ENCODE results near the gene FOLR3. TPM values are rescaled to one million over a fixed set of nuclear protein-coding genes. Genes with fewer than 3 reads are reported as not detected.
A peak's percentile ranks its signal among the peaks of the same experiment; 100 is the strongest.
"Not testable (repeated sequence)": the region's sequence is repeated elsewhere in the genome, so short reads cannot be mapped to it uniquely, and the experiment has no call there.

FOLR3 gene
- total RNA-seq, 1 experiment from 2014 or later: not detected

GRCh38 chr11:72160319-72160718 lies 24.8 kb downstream of the FOLR3 start:
- Histone ChIP-seq H3K36me3 (no peaks in the 10 kb centered on the region), H3K4me3 (no peak overlapping the region), H3K4me1 (replicated peaks) (peaks cover 3% of the 10 kb centered on the region; the same call in 1 of the 2 replicates), H3K27ac (no peak overlapping the region), H3K9me3 (replicated peaks) (no peaks in the 10 kb centered on the region), H3K27me3 (replicated peaks) (no peaks in the 10 kb centered on the region)
- DNase-seq (ENCODE audit: low read depth in 1 of 2, low spot score in 2 of 2): peak in 1 of 2 experiments; percentile 5

- Histone ChIP-seq H3K27ac (no peak overlapping the region), H3K36me3 (no peaks in the 10 kb centered on the region), H3K4me1 (replicated peaks) (peaks cover 3% of the 10 kb centered on the region; the same call in 1 of the 2 replicates), H3K27me3 (replicated peaks) (no peaks in the 10 kb centered on the region), H3K9me3 (replicated peaks) (no peaks in the 10 kb centered on the region), H3K4me3 (no peak overlapping the region)
- no peak for DNase-seq (ENCODE audit: low read depth in 1 of 2, low spot score in 2 of 2)
Measured at GRCh38 chr11:72162891-72163492, 27.5 kb downstream of the FOLR3 start.

- H3K4me1 ChIP-seq (replicated peaks); H3K27ac ChIP-seq; H3K4me3 ChIP-seq; H3K36me3 ChIP-seq; H3K27me3 ChIP-seq (replicated peaks); H3K9me3 ChIP-seq (replicated peaks); DNase-seq (ENCODE audit: low read depth in 1 of 2, low spot score in 2 of 2): not testable (repeated sequence)
Measured at GRCh38 chr11:72164187-72164586, 28.7 kb downstream of the FOLR3 start.

GRCh38 chr11:72169046-72169555 lies 33.6 kb downstream of the FOLR3 start:
- H3K4me1 ChIP-seq (replicated peaks); H3K4me3 ChIP-seq; H3K27ac ChIP-seq; H3K36me3 ChIP-seq; H3K9me3 ChIP-seq (replicated peaks); H3K27me3 ChIP-seq (replicated peaks); DNase-seq (ENCODE audit: low read depth in 1 of 2, low spot score in 2 of 2): not testable (repeated sequence)

- not testable (repeated sequence) for H3K9me3 ChIP-seq (replicated peaks); H3K4me3 ChIP-seq; H3K4me1 ChIP-seq (replicated peaks); DNase-seq (ENCODE audit: low read depth in 1 of 2, low spot score in 2 of 2); H3K27ac ChIP-seq; H3K36me3 ChIP-seq; H3K27me3 ChIP-seq (replicated peaks)
Measured at GRCh38 chr11:72169754-72170153, 34.2 kb downstream of the FOLR3 start.

- H3K9me3 ChIP-seq (replicated peaks); H3K4me1 ChIP-seq (replicated peaks): not testable (repeated sequence)
Measured at GRCh38 chr11:72172043-72172442, 36.5 kb downstream of the FOLR3 start.

GRCh38 chr11:72173291-72173690 lies 37.8 kb downstream of the FOLR3 start:
- no peak for DNase-seq (ENCODE audit: low read depth in 1 of 2, low spot score in 2 of 2)
- H3K27me3 ChIP-seq (replicated peaks): no peaks in the 10 kb centered on the region

More at GRCh38 chr11:72172043-72172442, 36.5 kb downstream of the FOLR3 start:
- H3K27me3 ChIP-seq (replicated peaks); H3K27ac ChIP-seq; DNase-seq (ENCODE audit: low read depth in 1 of 2, low spot score in 2 of 2); H3K36me3 ChIP-seq; H3K4me3 ChIP-seq: not testable (repeated sequence)

GRCh38 chr11:72174302-72175070 lies 39.0 kb downstream of the FOLR3 start:
- DNase-seq (ENCODE audit: low read depth in 1 of 2, low spot score in 2 of 2): no peak
- Histone ChIP-seq H3K4me1 (replicated peaks) (peaks cover 7% of the 10 kb centered on the region; the same call in 1 of the 2 replicates), H3K27me3 (replicated peaks) (no peaks in the 10 kb centered on the region), H3K27ac (no peak overlapping the region), H3K4me3 (no peak overlapping the region), H3K9me3 (replicated peaks) (no peaks in the 10 kb centered on the region), H3K36me3 (no peaks in the 10 kb centered on the region)

More at GRCh38 chr11:72173291-72173690, 37.8 kb downstream of the FOLR3 start:
- Histone ChIP-seq H3K4me1 (replicated peaks) (no peaks in the 10 kb centered on the region), H3K9me3 (replicated peaks) (no peaks in the 10 kb centered on the region), H3K27ac (no peak overlapping the region), H3K36me3 (no peaks in the 10 kb centered on the region), H3K4me3 (no peak overlapping the region)

- DNase-seq (ENCODE audit: low read depth in 1 of 2, low spot score in 2 of 2): no peak
- no peaks in the 10 kb centered on the region for H3K9me3 ChIP-seq (replicated peaks)
- no peaks in the 10 kb centered on the region for H3K27me3 ChIP-seq (replicated peaks)
- no peak overlapping the region for H3K4me3 ChIP-seq
- no peaks in the 10 kb centered on the region for H3K36me3 ChIP-seq
- H3K4me1 ChIP-seq (replicated peaks): peaks cover 7% of the 10 kb centered on the region; the same call in 1 of the 2 replicates
- H3K27ac ChIP-seq: no peak overlapping the region
Measured at GRCh38 chr11:72177656-72178055, 42.1 kb downstream of the FOLR3 start.

GRCh38 chr11:72179049-72179803 lies 43.7 kb downstream of the FOLR3 start:
- Histone ChIP-seq H3K9me3 (replicated peaks) (no peaks in the 10 kb centered on the region), H3K27ac (no peak overlapping the region)
- DNase-seq (ENCODE audit: low read depth in 1 of 2, low spot score in 2 of 2): peak in 1 of 2 experiments; percentile 2

GRCh38 chr11:72179804-72180396 lies 44.4 kb downstream of the FOLR3 start:
- Histone ChIP-seq H3K9me3 (replicated peaks) (no peaks in the 10 kb centered on the region), H3K4me1 (replicated peaks) (peaks cover 7% of the 10 kb centered on the region; the same call in 1 of the 2 replicates), H3K36me3 (no peaks in the 10 kb centered on the region), H3K4me3 (no peak overlapping the region), H3K27me3 (replicated peaks) (no peaks in the 10 kb centered on the region), H3K27ac (no peak overlapping the region)
- DNase-seq (ENCODE audit: low read depth in 1 of 2, low spot score in 2 of 2): no peak

More at GRCh38 chr11:72179049-72179803, 43.7 kb downstream of the FOLR3 start:
- Histone ChIP-seq H3K36me3 (no peaks in the 10 kb centered on the region), H3K27me3 (replicated peaks) (no peaks in the 10 kb centered on the region), H3K4me1 (replicated peaks) (peaks cover 7% of the 10 kb centered on the region; the same call in 1 of the 2 replicates), H3K4me3 (no peak overlapping the region)

- DNase-seq (ENCODE audit: low read depth in 1 of 2, low spot score in 2 of 2); H3K4me1 ChIP-seq (replicated peaks); H3K27ac ChIP-seq; H3K27me3 ChIP-seq (replicated peaks); H3K9me3 ChIP-seq (replicated peaks); H3K36me3 ChIP-seq; H3K4me3 ChIP-seq: not testable (repeated sequence)
Measured at GRCh38 chr11:72180892-72181552, 45.5 kb downstream of the FOLR3 start.

- not testable (repeated sequence) for H3K4me3 ChIP-seq; H3K4me1 ChIP-seq (replicated peaks); H3K9me3 ChIP-seq (replicated peaks); H3K27ac ChIP-seq; H3K36me3 ChIP-seq; DNase-seq (ENCODE audit: low read depth in 1 of 2, low spot score in 2 of 2); H3K27me3 ChIP-seq (replicated peaks)
Measured at GRCh38 chr11:72181553-72181958, 46.0 kb downstream of the FOLR3 start.

All from SJSA1 (cell line).